MCF 10A (cell line): ENCODE data around the gene SOX2. TPM values are rescaled to one million over a fixed set of nuclear protein-coding genes. Genes with fewer than 3 reads are reported as not detected.

ENCODE experiments used
- BruUV-seq: library from RNA; stranded (reverse); fragments of 400-500 nt; replicated peaks from 2 replicates; lab custom pipeline; 2021; lab: Mats Ljungman, UMichigan
- CTCF ChIA-PET: fragments of 300-600 bp; sonication (Branson Sonifier 250); formaldehyde crosslinking; extraction: SDS; loops from one replicate; lab custom pipeline; 2021; ENCODE audit warnings: antibody characterized with exemption, inconsistent platforms; lab: Yijun Ruan, JAX
- POLR2A ChIA-PET: fragments of 300-600, 350-650 bp; sonication (Branson Sonifier 250); formaldehyde crosslinking; extraction: SDS; loops from one replicate; lab custom pipeline; 2020; ENCODE audit warnings: antibody characterized with exemption, inconsistent platforms; lab: Yijun Ruan, JAX
- DNase-seq: peaks from one replicate; pipeline ENCODE4 v3.0.0-alpha.2; 2018; ENCODE audit not compliant: unreplicated experiment
- H3K27ac Mint-ChIP-seq: one replicate; pipeline ENCODE4 v1.8.0; 2022; ENCODE audit warnings: mild to moderate bottlenecking, low read depth, mixed read lengths; ENCODE audit not compliant: unreplicated experiment
- H3K27me3 Mint-ChIP-seq: one replicate; pipeline ENCODE4 v1.8.0; 2022; ENCODE audit warnings: mixed read lengths; ENCODE audit not compliant: insufficient read depth, unreplicated experiment
- H3K36me3 Mint-ChIP-seq: one replicate; pipeline ENCODE4 v1.8.0; 2022; ENCODE audit warnings: mild to moderate bottlenecking, moderate library complexity, mixed read lengths; ENCODE audit not compliant: insufficient read depth, unreplicated experiment
- H3K4me1 Mint-ChIP-seq: one replicate; pipeline ENCODE4 v1.8.0; 2022; ENCODE audit warnings: mixed read lengths; ENCODE audit not compliant: insufficient read depth, unreplicated experiment
- H3K4me3 Mint-ChIP-seq: one replicate; pipeline ENCODE4 v1.8.0; 2022; ENCODE audit warnings: mild to moderate bottlenecking, moderate library complexity, mixed read lengths; ENCODE audit not compliant: unreplicated experiment
- H3K9me3 Mint-ChIP-seq: one replicate; pipeline ENCODE4 v1.8.0; 2022; ENCODE audit warnings: mixed read lengths; ENCODE audit not compliant: unreplicated experiment
- intact Hi-C: fragments of 100-400 bp; cut with micrococcal nuclease; formaldehyde crosslinking; loops from 2 replicates; pipeline ENCODE4 v1.14.1; 2022
- total RNA-seq: library from RNA; stranded (reverse); gene quantifications from 2 replicates; pipeline ENCODE4 v1.2.3, GENCODE V29; 2022
- TF ChIP-seq, protein P1 (sequence below): fragments of 200-600 bp; IDR thresholded peaks from one replicate; pipeline ENCODE4 v1.8.0; 2022; ENCODE audit warnings: antibody characterized with exemption, mild to moderate bottlenecking; ENCODE audit not compliant: unreplicated experiment

SOX2 gene
- total RNA-seq, 1 experiment from 2014 or later = not detected

DNA sequence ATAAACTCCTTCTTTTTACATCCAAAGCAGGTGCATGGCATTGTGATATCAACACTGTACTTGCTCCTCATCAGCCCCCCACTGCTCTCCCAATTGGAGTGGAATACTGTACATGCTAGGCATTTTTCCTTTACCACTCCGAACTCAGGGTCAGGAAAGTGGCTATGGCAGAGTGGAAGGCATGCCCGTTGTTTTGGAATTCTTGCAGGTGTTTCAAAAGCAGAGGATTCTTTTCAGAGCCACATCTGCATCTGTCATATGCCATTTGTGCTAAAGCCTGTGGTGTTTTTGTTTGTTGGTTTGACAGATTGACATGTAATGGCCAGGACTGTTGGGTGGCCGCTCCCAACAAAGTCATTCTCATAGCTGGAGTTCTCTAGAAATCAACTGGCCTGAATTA lies 41.7 kb downstream of the SOX2 start:
- intact Hi-C loops = no loop called here
- no peaks in the 10 kb centered on the region for H3K27me3 Mint-ChIP-seq
- CTCF ChIA-PET = interaction anchor here (0.7 kb wide), 1 partner anchor 14 kb away, joined by 4 read pairs; no protein-coding TSS in a partner anchor

GRCh38 chr3:181755959-181756358 lies 44.2 kb downstream of the SOX2 start:
- TF ChIP-seq, protein P1, sequence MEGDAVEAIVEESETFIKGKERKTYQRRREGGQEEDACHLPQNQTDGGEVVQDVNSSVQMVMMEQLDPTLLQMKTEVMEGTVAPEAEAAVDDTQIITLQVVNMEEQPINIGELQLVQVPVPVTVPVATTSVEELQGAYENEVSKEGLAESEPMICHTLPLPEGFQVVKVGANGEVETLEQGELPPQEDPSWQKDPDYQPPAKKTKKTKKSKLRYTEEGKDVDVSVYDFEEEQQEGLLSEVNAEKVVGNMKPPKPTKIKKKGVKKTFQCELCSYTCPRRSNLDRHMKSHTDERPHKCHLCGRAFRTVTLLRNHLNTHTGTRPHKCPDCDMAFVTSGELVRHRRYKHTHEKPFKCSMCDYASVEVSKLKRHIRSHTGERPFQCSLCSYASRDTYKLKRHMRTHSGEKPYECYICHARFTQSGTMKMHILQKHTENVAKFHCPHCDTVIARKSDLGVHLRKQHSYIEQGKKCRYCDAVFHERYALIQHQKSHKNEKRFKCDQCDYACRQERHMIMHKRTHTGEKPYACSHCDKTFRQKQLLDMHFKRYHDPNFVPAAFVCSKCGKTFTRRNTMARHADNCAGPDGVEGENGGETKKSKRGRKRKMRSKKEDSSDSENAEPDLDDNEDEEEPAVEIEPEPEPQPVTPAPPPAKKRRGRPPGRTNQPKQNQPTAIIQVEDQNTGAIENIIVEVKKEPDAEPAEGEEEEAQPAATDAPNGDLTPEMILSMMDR = no peak
- CTCF ChIA-PET = no interaction called here
- POLR2A ChIA-PET = no interaction called here

More for the DNA sequence above, 41.7 kb downstream of the SOX2 start:
- Mint-ChIP-seq H3K4me1 (no peaks in the 10 kb centered on the region), H3K4me3 (no peak overlapping the region), H3K27ac (no peak overlapping the region), H3K36me3 (no peaks in the 10 kb centered on the region), H3K9me3 (no peaks in the 10 kb centered on the region)
- POLR2A ChIA-PET = no interaction called here
- TF ChIP-seq, protein P1 = no peak
- DNase-seq = no peak
- BruUV-seq = no TSS peak

GRCh38 chr3:181756645-181757297 lies 45.0 kb downstream of the SOX2 start:
- TF ChIP-seq, protein P1 = no peak
- DNase-seq = no peak
- ChIA-PET POLR2A (no interaction called here), CTCF (interaction anchor here (0.6 kb wide), 1 partner anchor 592 kb away, joined by 4 read pairs; no protein-coding TSS in a partner anchor)
- no peaks in the 10 kb centered on the region for H3K36me3 Mint-ChIP-seq
- intact Hi-C loops = no loop called here
- H3K9me3 Mint-ChIP-seq = no peaks in the 10 kb centered on the region
- no peaks in the 10 kb centered on the region for H3K4me1 Mint-ChIP-seq
- no TSS peak for BruUV-seq
- H3K4me3 Mint-ChIP-seq = no peak overlapping the region
- no peaks in the 10 kb centered on the region for H3K27me3 Mint-ChIP-seq
- H3K27ac Mint-ChIP-seq = no peak overlapping the region

More at GRCh38 chr3:181755959-181756358, 44.2 kb downstream of the SOX2 start:
- no TSS peak for BruUV-seq
- Mint-ChIP-seq H3K9me3 (no peaks in the 10 kb centered on the region), H3K4me1 (no peaks in the 10 kb centered on the region), H3K36me3 (no peaks in the 10 kb centered on the region), H3K27me3 (no peaks in the 10 kb centered on the region), H3K27ac (no peak overlapping the region), H3K4me3 (no peak overlapping the region)
- DNase-seq = no peak
- intact Hi-C loops = no loop called here

DNA sequence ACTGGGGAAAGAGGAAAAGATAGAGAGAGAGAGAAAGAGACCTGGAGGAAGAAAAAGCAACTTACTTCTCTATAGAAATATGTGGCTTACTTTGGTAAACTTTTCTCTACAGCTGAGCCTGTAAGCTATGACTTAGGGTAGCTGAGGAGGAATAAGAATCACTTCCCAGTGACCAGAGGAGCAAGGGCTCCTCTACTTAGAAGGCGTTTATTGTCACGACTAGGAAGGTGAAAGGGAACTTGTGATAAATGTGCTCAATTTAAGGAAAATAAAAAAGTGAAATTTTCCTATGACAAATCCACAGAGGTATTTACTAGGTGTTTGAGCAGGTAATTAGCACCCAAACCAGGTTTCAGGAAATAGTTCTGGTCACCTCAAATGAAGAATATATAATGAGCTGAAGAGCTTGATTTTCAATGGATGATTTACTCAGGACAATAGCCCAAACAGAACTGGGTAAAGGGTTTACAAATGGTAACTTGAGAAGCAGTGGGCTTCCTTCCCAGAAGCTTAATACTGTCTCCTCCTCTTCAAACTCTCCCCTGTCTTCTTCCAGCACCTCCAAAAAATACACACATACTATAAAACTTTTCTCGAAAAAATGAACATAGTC lies 46.1 kb downstream of the SOX2 start:
- POLR2A ChIA-PET = interaction anchor here (0.7 kb wide), 1 partner anchor 44 kb away, joined by 3 read pairs; no protein-coding TSS in a partner anchor
- no peaks in the 10 kb centered on the region for H3K36me3 Mint-ChIP-seq
- no TSS peak for BruUV-seq

More for the DNA sequence above, 46.1 kb downstream of the SOX2 start:
- Mint-ChIP-seq H3K27me3 (no peaks in the 10 kb centered on the region), H3K4me3 (no peak overlapping the region), H3K27ac (no peak overlapping the region), H3K4me1 (no peaks in the 10 kb centered on the region), H3K9me3 (no peaks in the 10 kb centered on the region)
- DNase-seq = no peak
- intact Hi-C loops = no loop called here
- CTCF ChIA-PET = no interaction called here
- TF ChIP-seq, protein P1 = no peak
